ENCODE data around the gene KRT1.

KRT1 gene

GRCh38 chr12:52680363-52680762 lies at the start of gene KRT1:
Gene KRT1, minus strand, starts transcription at chr12:52680407. Its CDS starts 59 bp downstream, at chr12:52680348.
- TF ChIP-seq, protein P1, sequence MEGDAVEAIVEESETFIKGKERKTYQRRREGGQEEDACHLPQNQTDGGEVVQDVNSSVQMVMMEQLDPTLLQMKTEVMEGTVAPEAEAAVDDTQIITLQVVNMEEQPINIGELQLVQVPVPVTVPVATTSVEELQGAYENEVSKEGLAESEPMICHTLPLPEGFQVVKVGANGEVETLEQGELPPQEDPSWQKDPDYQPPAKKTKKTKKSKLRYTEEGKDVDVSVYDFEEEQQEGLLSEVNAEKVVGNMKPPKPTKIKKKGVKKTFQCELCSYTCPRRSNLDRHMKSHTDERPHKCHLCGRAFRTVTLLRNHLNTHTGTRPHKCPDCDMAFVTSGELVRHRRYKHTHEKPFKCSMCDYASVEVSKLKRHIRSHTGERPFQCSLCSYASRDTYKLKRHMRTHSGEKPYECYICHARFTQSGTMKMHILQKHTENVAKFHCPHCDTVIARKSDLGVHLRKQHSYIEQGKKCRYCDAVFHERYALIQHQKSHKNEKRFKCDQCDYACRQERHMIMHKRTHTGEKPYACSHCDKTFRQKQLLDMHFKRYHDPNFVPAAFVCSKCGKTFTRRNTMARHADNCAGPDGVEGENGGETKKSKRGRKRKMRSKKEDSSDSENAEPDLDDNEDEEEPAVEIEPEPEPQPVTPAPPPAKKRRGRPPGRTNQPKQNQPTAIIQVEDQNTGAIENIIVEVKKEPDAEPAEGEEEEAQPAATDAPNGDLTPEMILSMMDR (IDR thresholded peaks at IDR 0.05), result no peak
- TF ChIP-seq ZFX (IDR thresholded peaks at IDR 0.05; ENCODE audit: borderline replicate concordance), result no peak
- H3K27ac ChIP-seq, result no peak within 1 kb of the TSS

- H3K27ac ChIP-seq, result no peak overlapping the region
- TF ChIP-seq, protein P1 (IDR thresholded peaks at IDR 0.05), result no peak
- TF ChIP-seq ZFX (IDR thresholded peaks at IDR 0.05; ENCODE audit: borderline replicate concordance), result no peak
Measured at GRCh38 chr12:52729147-52729546, 48.9 kb upstream of the KRT1 start.

DNA sequence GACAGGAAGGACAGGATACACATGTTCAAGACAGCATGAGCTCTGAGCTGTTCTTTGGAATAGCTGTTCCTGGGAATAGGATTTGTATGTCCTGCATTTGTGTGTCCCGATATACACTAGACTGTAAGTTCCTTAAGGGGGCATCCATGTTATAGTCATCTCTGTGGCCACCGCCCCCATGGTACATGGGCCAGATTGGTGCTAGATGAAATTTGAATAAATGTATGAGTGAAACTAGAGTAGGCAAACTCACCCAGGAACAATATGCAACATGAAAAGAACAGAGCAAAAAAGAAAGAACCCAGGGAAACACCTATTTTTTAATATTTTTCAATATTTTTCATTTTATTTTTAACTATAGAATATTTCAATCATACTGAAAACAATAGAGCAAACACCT lies 48.2 kb upstream of the KRT1 start:
- TF ChIP-seq, protein P1 (IDR thresholded peaks at IDR 0.05), result no peak
- TF ChIP-seq ZFX (IDR thresholded peaks at IDR 0.05; ENCODE audit: borderline replicate concordance), result no peak
- no peak overlapping the region for H3K27ac ChIP-seq

DNA sequence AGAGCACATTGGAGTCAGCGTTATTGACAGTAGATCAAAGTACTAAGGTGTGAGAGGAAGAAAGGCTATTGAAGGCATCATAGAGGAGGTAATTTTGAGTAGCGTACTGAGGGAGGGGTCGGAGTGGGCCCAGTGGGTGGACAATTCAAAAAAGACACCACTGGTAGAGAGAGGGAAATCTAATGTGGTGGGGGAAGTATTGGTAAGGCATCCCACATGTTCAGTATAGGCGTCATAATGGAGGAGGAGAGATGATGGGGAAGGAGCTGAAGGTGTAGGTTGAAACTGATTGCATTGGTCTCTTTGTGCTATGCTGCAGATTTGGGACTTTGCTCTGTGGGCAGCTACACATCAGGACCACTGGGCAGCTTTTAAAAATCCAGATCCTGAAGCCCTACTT lies 46.8 kb upstream of the KRT1 start:
- no peak for TF ChIP-seq ZFX (IDR thresholded peaks at IDR 0.05; ENCODE audit: borderline replicate concordance)
- TF ChIP-seq, protein P1 (IDR thresholded peaks at IDR 0.05), result no peak
- H3K27ac ChIP-seq, result no peak overlapping the region

DNA sequence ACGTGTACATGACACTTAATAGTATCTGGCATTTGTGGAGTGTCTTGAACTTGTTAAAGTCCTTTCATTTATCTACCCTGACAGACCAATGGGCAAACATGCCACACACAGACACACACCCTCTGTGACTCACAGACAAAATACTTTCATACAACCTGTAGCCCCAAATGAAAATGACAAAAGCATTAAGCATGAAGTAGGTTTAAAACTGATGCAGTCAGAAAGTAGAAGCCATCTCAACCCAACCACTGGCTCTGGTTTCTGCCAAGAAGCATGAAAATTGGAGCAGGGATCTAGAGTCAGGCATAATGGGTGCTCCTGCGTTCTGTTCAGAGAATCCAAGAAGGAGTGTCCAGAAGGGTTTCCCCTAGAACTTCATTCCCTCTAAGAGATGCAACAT lies 46.2 kb upstream of the KRT1 start:
- no peak overlapping the region for H3K27ac ChIP-seq
- no peak for TF ChIP-seq ZFX (IDR thresholded peaks at IDR 0.05; ENCODE audit: borderline replicate concordance)
- TF ChIP-seq, protein P1 (IDR thresholded peaks at IDR 0.05), result no peak

GRCh38 chr12:52724384-52724783 lies 44.2 kb upstream of the KRT1 start:
- no peak overlapping the region for H3K27ac ChIP-seq
- TF ChIP-seq ZFX (IDR thresholded peaks at IDR 0.05; ENCODE audit: borderline replicate concordance), result no peak
- TF ChIP-seq, protein P1 (IDR thresholded peaks at IDR 0.05), result no peak

GRCh38 chr12:52722680-52723079 lies 42.5 kb upstream of the KRT1 start:
- no peak overlapping the region for H3K27ac ChIP-seq
- TF ChIP-seq ZFX (IDR thresholded peaks at IDR 0.05; ENCODE audit: borderline replicate concordance), result no peak
- TF ChIP-seq, protein P1 (IDR thresholded peaks at IDR 0.05), result no peak
